ENCODE measurements around the gene ARPP19. TPM values are rescaled to one million over a fixed set of nuclear protein-coding genes. Genes with fewer than 3 reads are reported as not detected.

The ARPP19 gene
- polyA plus RNA-seq, 1 of the 3 experiments (the other 2 are of a cell fraction): 29.0 TPM

DNA sequence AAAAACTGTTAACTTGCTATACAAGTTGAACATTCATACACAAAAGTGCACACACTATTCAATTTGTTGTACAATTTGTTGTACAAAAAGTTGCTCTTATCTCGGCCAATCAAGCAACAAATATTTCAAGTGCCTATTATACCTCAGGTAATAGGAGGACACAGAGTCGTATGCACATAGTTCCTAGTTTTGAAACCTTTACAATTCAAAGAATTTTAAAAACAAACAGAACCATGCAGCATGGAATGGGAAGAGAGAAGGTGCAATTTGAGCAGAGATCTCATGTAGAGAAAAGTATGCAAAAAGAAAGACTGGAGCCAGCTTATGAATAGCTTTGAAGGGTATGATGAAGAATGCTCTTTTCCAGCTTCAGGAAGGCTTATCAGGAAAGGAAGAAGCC is 46.5 kb upstream of the ARPP19 start:
- Histone ChIP-seq H3K27me3 (ENCODE audit: insufficient read depth) (no peaks in the 10 kb centered on the region), H3K4me2 (no peak overlapping the region), H3K79me2 (ENCODE audit: insufficient read depth) (no peaks in the 10 kb centered on the region), H3F3A (replicated peaks; ENCODE audit: insufficient read depth) (no peaks in the 10 kb centered on the region), H3K4me3 (ENCODE audit: low read depth in 2 of 2, low read length in 1 of 2) (no peak overlapping the region), H3K27ac (ENCODE audit: low read depth in 2 of 2, low read length in 1 of 2) (no peak overlapping the region), H3K4me1 (ENCODE audit: control insufficient read depth in 1 of 2, insufficient read depth in 2 of 2, low read depth in 1 of 2, low read length in 1 of 2) (no peaks in the 10 kb centered on the region), H3K36me3 (replicated peaks in 1 of 2; ENCODE audit: control insufficient read depth in 1 of 2, insufficient read depth in 2 of 2, low read length in 1 of 2) (peaks cover 8 to 15% of the 10 kb centered on the region in 2 experiments), H4K20me1 (ENCODE audit: insufficient read depth) (no peaks in the 10 kb centered on the region), H2AFZ (ENCODE audit: low read depth) (no peak overlapping the region), H3K9me3 (no peaks in the 10 kb centered on the region), H3K9me2 (no peaks in the 10 kb centered on the region), H3K9ac (no peak overlapping the region)
- 84% methylated on average over 2 of the region's 2 CpGs for WGBS (ENCODE audit: low lambda C conversion rate)
- TF ChIP-seq, protein P1, sequence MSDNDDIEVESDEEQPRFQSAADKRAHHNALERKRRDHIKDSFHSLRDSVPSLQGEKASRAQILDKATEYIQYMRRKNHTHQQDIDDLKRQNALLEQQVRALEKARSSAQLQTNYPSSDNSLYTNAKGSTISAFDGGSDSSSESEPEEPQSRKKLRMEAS (IDR thresholded peaks at IDR 0.05; ENCODE audit: low read depth): no peak
- TF ChIP-seq JUND (IDR thresholded peaks at IDR 0.05): no peak
- no peak for TF ChIP-seq SMC3 (IDR thresholded peaks at IDR 0.05; ENCODE audit: low read depth, low read length)
- no peak for TF ChIP-seq FOXM1 (IDR thresholded peaks at IDR 0.05; ENCODE audit: low read depth)
- ChIA-PET CTCF (interaction anchor here (0.9 kb wide), 1 partner anchor 23 kb away, joined by 3 read pairs; no protein-coding TSS in a partner anchor), POLR2A (no interaction called here)
- DNase-seq: no peak

DNA sequence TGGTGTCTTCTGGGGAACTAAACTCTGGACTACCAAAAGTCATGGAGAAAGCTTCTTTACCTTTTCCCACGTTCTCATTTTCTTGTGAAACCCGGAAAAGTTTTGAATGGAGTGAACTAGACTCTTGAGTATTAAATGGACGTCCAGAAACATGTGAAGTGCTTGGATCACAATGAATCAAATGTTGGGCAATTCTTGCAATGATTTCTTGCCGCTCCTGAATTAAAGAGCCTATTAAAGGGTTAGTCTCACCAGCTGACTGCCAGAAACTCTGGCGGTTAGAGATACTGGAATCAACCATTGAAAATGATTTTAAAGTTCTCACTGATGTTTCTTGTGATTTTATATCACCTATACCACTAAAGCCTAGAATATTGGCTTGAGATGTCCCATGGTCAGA is 40.8 kb upstream of the ARPP19 start:
- H3K36me3 ChIP-seq (replicated peaks in 1 of 2; ENCODE audit: control insufficient read depth in 1 of 2, insufficient read depth in 2 of 2, low read length in 1 of 2): peaks cover 42 to 61% of the 10 kb centered on the region in 2 experiments
- TF ChIP-seq GATA2 (CRISPR knock-in tag; IDR thresholded peaks at IDR 0.05) (no peak), ELF1 (IDR thresholded peaks at IDR 0.05) (no peak), RXRA (IDR thresholded peaks at IDR 0.05; ENCODE audit: borderline replicate concordance, low read depth) (no peak), FOXJ3 (CRISPR knock-in tag; IDR thresholded peaks at IDR 0.05) (no peak), FOSL2 (IDR thresholded peaks at IDR 0.05; ENCODE audit: borderline replicate concordance, low read depth) (no peak), EP300 (IDR thresholded peaks at IDR 0.05; ENCODE audit: borderline replicate concordance in 1 of 2, low read depth in 1 of 2, low read length in 1 of 2) (no peak), TCF12 (IDR thresholded peaks at IDR 0.05) (no peak), CHD2 (IDR thresholded peaks at IDR 0.05; ENCODE audit: low read length, partially characterized antibody) (no peak), RCOR1 (IDR thresholded peaks at IDR 0.05; ENCODE audit: low read length) (no peak), YY1 (IDR thresholded peaks at IDR 0.05; ENCODE audit: low read depth) (no peak), FOXM1 (IDR thresholded peaks at IDR 0.05; ENCODE audit: low read depth) (no peak), GABPA (IDR thresholded peaks at IDR 0.05; ENCODE audit: low read depth) (no peak)
- TF ChIP-seq, protein P2, sequence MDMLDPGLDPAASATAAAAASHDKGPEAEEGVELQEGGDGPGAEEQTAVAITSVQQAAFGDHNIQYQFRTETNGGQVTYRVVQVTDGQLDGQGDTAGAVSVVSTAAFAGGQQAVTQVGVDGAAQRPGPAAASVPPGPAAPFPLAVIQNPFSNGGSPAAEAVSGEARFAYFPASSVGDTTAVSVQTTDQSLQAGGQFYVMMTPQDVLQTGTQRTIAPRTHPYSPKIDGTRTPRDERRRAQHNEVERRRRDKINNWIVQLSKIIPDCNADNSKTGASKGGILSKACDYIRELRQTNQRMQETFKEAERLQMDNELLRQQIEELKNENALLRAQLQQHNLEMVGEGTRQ (IDR thresholded peaks at IDR 0.05; ENCODE audit: borderline replicate concordance, low read depth, low read length): no peak
- TF ChIP-seq, protein P3, sequence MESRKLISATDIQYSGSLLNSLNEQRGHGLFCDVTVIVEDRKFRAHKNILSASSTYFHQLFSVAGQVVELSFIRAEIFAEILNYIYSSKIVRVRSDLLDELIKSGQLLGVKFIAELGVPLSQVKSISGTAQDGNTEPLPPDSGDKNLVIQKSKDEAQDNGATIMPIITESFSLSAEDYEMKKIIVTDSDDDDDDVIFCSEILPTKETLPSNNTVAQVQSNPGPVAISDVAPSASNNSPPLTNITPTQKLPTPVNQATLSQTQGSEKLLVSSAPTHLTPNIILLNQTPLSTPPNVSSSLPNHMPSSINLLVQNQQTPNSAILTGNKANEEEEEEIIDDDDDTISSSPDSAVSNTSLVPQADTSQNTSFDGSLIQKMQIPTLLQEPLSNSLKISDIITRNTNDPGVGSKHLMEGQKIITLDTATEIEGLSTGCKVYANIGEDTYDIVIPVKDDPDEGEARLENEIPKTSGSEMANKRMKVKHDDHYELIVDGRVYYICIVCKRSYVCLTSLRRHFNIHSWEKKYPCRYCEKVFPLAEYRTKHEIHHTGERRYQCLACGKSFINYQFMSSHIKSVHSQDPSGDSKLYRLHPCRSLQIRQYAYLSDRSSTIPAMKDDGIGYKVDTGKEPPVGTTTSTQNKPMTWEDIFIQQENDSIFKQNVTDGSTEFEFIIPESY (IDR thresholded peaks at IDR 0.05; ENCODE audit: borderline replicate concordance, low read depth): no peak
- CTCF ChIA-PET: no interaction called here
- no peak overlapping the region for H3K9ac ChIP-seq
- no peaks in the 10 kb centered on the region for H3K9me2 ChIP-seq
- POLR2A ChIA-PET: no interaction called here
- no peak for DNase-seq
- 87% methylated on average over 5 of the region's 5 CpGs for WGBS (ENCODE audit: low lambda C conversion rate)
- H3F3A ChIP-seq (replicated peaks; ENCODE audit: insufficient read depth): no peaks in the 10 kb centered on the region
- no peak overlapping the region for H3K4me2 ChIP-seq
- H3K27me3 ChIP-seq (ENCODE audit: insufficient read depth): no peaks in the 10 kb centered on the region
- no peak overlapping the region for H3K27ac ChIP-seq (ENCODE audit: low read depth in 2 of 2, low read length in 1 of 2)
- no peak overlapping the region for H2AFZ ChIP-seq (ENCODE audit: low read depth)
- H4K20me1 ChIP-seq (ENCODE audit: insufficient read depth): no peaks in the 10 kb centered on the region
- no peaks in the 10 kb centered on the region for H3K4me1 ChIP-seq (ENCODE audit: control insufficient read depth in 1 of 2, insufficient read depth in 2 of 2, low read depth in 1 of 2, low read length in 1 of 2)
- H3K9me3 ChIP-seq: no peaks in the 10 kb centered on the region
- no peaks in the 10 kb centered on the region; the same call in 1 of the 2 replicates for H3K79me2 ChIP-seq (ENCODE audit: insufficient read depth)
- H3K4me3 ChIP-seq (ENCODE audit: low read depth in 2 of 2, low read length in 1 of 2): no peak overlapping the region
